ENCODE results near the gene CHRND. TPM values are rescaled to one million over a fixed set of nuclear protein-coding genes. Genes with fewer than 3 reads are reported as not detected.

Gene CHRND
- total RNA-seq, 2 experiments from 2014 or later: not detected

- H3K27me3 ChIP-seq (ENCODE audit: control insufficient read depth in 1 of 2, insufficient read depth in 2 of 2, low read length in 2 of 2): peaks cover 5 to 23% of the 10 kb centered on the region in 2 experiments
- Mint-ChIP-seq H3K36me3 (ENCODE audit: low read depth) (no peaks in the 10 kb centered on the region), H3K27me3 (peaks cover 27% of the 10 kb centered on the region), H3K27ac (no peak overlapping the region), H3K4me3 (no peak overlapping the region), H3K4me1 (ENCODE audit: low read depth) (no peaks in the 10 kb centered on the region), H3K9me3 (no peaks in the 10 kb centered on the region)
- no peak for TF ChIP-seq CTCF (IDR thresholded peaks at IDR 0.05)
- H3K4me3 ChIP-seq (ENCODE audit: low read length): no peak overlapping the region
- H3K9me3 ChIP-seq (ENCODE audit: control insufficient read depth in 1 of 2, insufficient read depth in 1 of 2, low read length in 2 of 2): peaks cover 0 to 15% of the 10 kb centered on the region in 2 experiments
- no peak for DNase-seq
- no peaks in the 10 kb centered on the region for H3K4me1 ChIP-seq (ENCODE audit: insufficient read depth, low read length)
- ChIA-PET POLR2A (no interaction called here), CTCF (no interaction called here)
- intact Hi-C loops (cut with DNase I, micrococcal nuclease): no loop called here
- H3K27ac ChIP-seq (ENCODE audit: low read depth in 1 of 2, low read length in 2 of 2): no peak overlapping the region
- H3K36me3 ChIP-seq (ENCODE audit: insufficient read depth, low read length): no peaks in the 10 kb centered on the region
- ATAC-seq (ENCODE audit: poor library complexity): no peak
Measured at GRCh38 chr2:232534940-232535651, 9.1 kb downstream of the CHRND start.

GRCh38 chr2:232535761-232536530 is 10.0 kb downstream of the CHRND start:
- H3K9me3 Mint-ChIP-seq: no peaks in the 10 kb centered on the region
- ChIA-PET CTCF (no interaction called here), POLR2A (no interaction called here)
- H3K9me3 ChIP-seq (ENCODE audit: control insufficient read depth in 1 of 2, insufficient read depth in 1 of 2, low read length in 2 of 2): peaks cover 0 to 15% of the 10 kb centered on the region in 2 experiments
- no peak overlapping the region for H3K27ac ChIP-seq (ENCODE audit: low read depth in 1 of 2, low read length in 2 of 2)
- H3K4me3 Mint-ChIP-seq: no peak overlapping the region
- intact Hi-C loops (cut with DNase I, micrococcal nuclease): no loop called here
- H3K36me3 Mint-ChIP-seq (ENCODE audit: low read depth): no peaks in the 10 kb centered on the region
- no peaks in the 10 kb centered on the region for H3K36me3 ChIP-seq (ENCODE audit: insufficient read depth, low read length)
- ATAC-seq (ENCODE audit: poor library complexity): no peak
- H3K27me3 ChIP-seq (ENCODE audit: control insufficient read depth in 1 of 2, insufficient read depth in 2 of 2, low read length in 2 of 2): peaks cover 5 to 23% of the 10 kb centered on the region in 2 experiments
- DNase-seq: peak in 1 of 14 experiments; percentile 19
- no peaks in the 10 kb centered on the region for H3K4me1 Mint-ChIP-seq (ENCODE audit: low read depth)
- no peak overlapping the region for H3K27ac Mint-ChIP-seq
- H3K4me3 ChIP-seq (ENCODE audit: low read length): no peak overlapping the region
- peaks cover 20% of the 10 kb centered on the region for H3K27me3 Mint-ChIP-seq
- no peak for TF ChIP-seq CTCF (IDR thresholded peaks at IDR 0.05)
- H3K4me1 ChIP-seq (ENCODE audit: insufficient read depth, low read length): no peaks in the 10 kb centered on the region

- CTCF ChIA-PET: no interaction called here
- no peak overlapping the region for H3K27ac Mint-ChIP-seq
Measured at GRCh38 chr2:232537079-232537478, 11.1 kb downstream of the CHRND start.

More at GRCh38 chr2:232537079-232537478, 11.1 kb downstream of the CHRND start:
- Histone ChIP-seq H3K4me3 (ENCODE audit: low read length) (no peak overlapping the region), H3K36me3 (ENCODE audit: insufficient read depth, low read length) (no peaks in the 10 kb centered on the region), H3K9me3 (ENCODE audit: control insufficient read depth in 1 of 2, insufficient read depth in 1 of 2, low read length in 2 of 2) (peaks cover 0 to 15% of the 10 kb centered on the region in 2 experiments), H3K27ac (ENCODE audit: low read depth in 1 of 2, low read length in 2 of 2) (no peak overlapping the region), H3K4me1 (ENCODE audit: insufficient read depth, low read length) (no peaks in the 10 kb centered on the region), H3K27me3 (ENCODE audit: control insufficient read depth in 1 of 2, insufficient read depth in 2 of 2, low read length in 2 of 2) (peaks cover 5 to 23% of the 10 kb centered on the region in 2 experiments)
- Mint-ChIP-seq H3K27me3 (peaks cover 20% of the 10 kb centered on the region), H3K4me3 (no peak overlapping the region), H3K4me1 (ENCODE audit: low read depth) (no peaks in the 10 kb centered on the region), H3K9me3 (no peaks in the 10 kb centered on the region), H3K36me3 (ENCODE audit: low read depth) (no peaks in the 10 kb centered on the region)
- intact Hi-C loops (cut with DNase I, micrococcal nuclease): no loop called here
- POLR2A ChIA-PET: no interaction called here
- ATAC-seq (ENCODE audit: poor library complexity) (no peak), DNase-seq (peak in 1 of 14 experiments; percentile 13)
- TF ChIP-seq CTCF (IDR thresholded peaks at IDR 0.05): no peak

Measured in CD4-positive, alpha-beta T cell (primary cell).